PC-3 (cell line): ENCODE measurements around the gene MTMR11.

ENCODE experiments used
- CTCF ChIP-seq: fragments of 300-600 bp; sonication (generic); conservative IDR thresholded peaks from 2 replicates; pipeline ENCODE4 v1.5.1; 2017; ENCODE audit warnings: antibody characterized with exemption, low read depth, mild to moderate bottlenecking, low read length
- EZH2 ChIP-seq: fragments of 300-600 bp; sonication (generic); IDR thresholded peaks from one replicate; pipeline ENCODE4 v1.6.1; 2017; ENCODE audit warnings: antibody characterized with exemption, mild to moderate bottlenecking, low read length; ENCODE audit not compliant: unreplicated experiment
- EZH2phosphoT487 ChIP-seq: fragments of 300-600 bp; sonication (generic); IDR thresholded peaks from 2 replicates; pipeline ENCODE4 v1.6.1; 2018; ENCODE audit warnings: mild to moderate bottlenecking, antibody characterized with exemption, low read length, borderline replicate concordance

GRCh38 chr1:149884433-149885338 is 52.0 kb downstream of the MTMR11 start:
- no peak for TF ChIP-seq CTCF
- no peak for TF ChIP-seq EZH2
- no peak for TF ChIP-seq EZH2phosphoT487
